Central memory CD8-positive, alpha-beta T cell (primary cell): Measurements from ENCODE around the gene SELP.

Experiments used
- ATAC-seq: fragments of 150-1000 bp; cut with Tn5 transposase; replicated peaks from 2 replicates; pipeline ENCODE4 v1.10.0; 2022; ENCODE audit warnings: mild to moderate bottlenecking, moderate FRiP score, moderate number of reproducible peaks; ENCODE audit not compliant: poor library complexity, severe bottlenecking; ENCODE audit errors: extremely low read depth
- DNase-seq, 2 donors: peaks; one replicate each; pipeline ENCODE4 v3.0.0; 2021; ENCODE audit warnings: low spot score in 2 of 2
- H3K27ac Mint-ChIP-seq: one replicate; pipeline ENCODE4 v1.8.0; 2022; ENCODE audit warnings: low read depth, mild to moderate bottlenecking, moderate library complexity, mixed read lengths
- H3K27me3 Mint-ChIP-seq: one replicate; pipeline ENCODE4 v1.8.0; 2022; ENCODE audit warnings: mixed read lengths
- H3K36me3 Mint-ChIP-seq: one replicate; pipeline ENCODE4 v1.8.0; 2022; ENCODE audit warnings: mild to moderate bottlenecking, moderate library complexity, mixed read lengths; ENCODE audit not compliant: insufficient read depth
- H3K4me1 Mint-ChIP-seq: one replicate; pipeline ENCODE4 v1.8.0; 2022; ENCODE audit warnings: mixed read lengths
- H3K4me3 Mint-ChIP-seq: one replicate; pipeline ENCODE4 v1.8.0; 2022; ENCODE audit warnings: mild to moderate bottlenecking, moderate library complexity, mixed read lengths
- H3K9me3 Mint-ChIP-seq: one replicate; pipeline ENCODE4 v1.8.0; 2022; ENCODE audit warnings: mixed read lengths

The SELP gene

GRCh38 chr1:169586067-169586394 is 43.9 kb downstream of the SELP start:
- Mint-ChIP-seq H3K9me3 (no peaks in the 10 kb centered on the region), H3K27ac (peak overlapping the region; percentile 46), H3K4me1 (peaks cover 8% of the 10 kb centered on the region), H3K36me3 (no peaks in the 10 kb centered on the region), H3K27me3 (peaks cover 46% of the 10 kb centered on the region), H3K4me3 (peak overlapping the region; percentile 70)
- DNase-seq (no peak), ATAC-seq (peak; percentile 43)

GRCh38 chr1:169585181-169585580 is 44.7 kb downstream of the SELP start:
- no peak for DNase-seq

GRCh38 chr1:169584483-169585144 is 45.3 kb downstream of the SELP start:
- H3K4me1 Mint-ChIP-seq: peaks cover 8% of the 10 kb centered on the region
- no peak overlapping the region for H3K4me3 Mint-ChIP-seq
- H3K27ac Mint-ChIP-seq: no peak overlapping the region
- ATAC-seq (no peak), DNase-seq (no peak)
- H3K9me3 Mint-ChIP-seq: no peaks in the 10 kb centered on the region
- H3K36me3 Mint-ChIP-seq: no peaks in the 10 kb centered on the region
- peaks cover 46% of the 10 kb centered on the region for H3K27me3 Mint-ChIP-seq

More at GRCh38 chr1:169585181-169585580, 44.7 kb downstream of the SELP start:
- peaks cover 8% of the 10 kb centered on the region for H3K4me1 Mint-ChIP-seq
- H3K27me3 Mint-ChIP-seq: peaks cover 46% of the 10 kb centered on the region
- no peak for ATAC-seq
- H3K4me3 Mint-ChIP-seq: no peak overlapping the region
- H3K36me3 Mint-ChIP-seq: no peaks in the 10 kb centered on the region
- H3K27ac Mint-ChIP-seq: no peak overlapping the region
- H3K9me3 Mint-ChIP-seq: no peaks in the 10 kb centered on the region

DNA sequence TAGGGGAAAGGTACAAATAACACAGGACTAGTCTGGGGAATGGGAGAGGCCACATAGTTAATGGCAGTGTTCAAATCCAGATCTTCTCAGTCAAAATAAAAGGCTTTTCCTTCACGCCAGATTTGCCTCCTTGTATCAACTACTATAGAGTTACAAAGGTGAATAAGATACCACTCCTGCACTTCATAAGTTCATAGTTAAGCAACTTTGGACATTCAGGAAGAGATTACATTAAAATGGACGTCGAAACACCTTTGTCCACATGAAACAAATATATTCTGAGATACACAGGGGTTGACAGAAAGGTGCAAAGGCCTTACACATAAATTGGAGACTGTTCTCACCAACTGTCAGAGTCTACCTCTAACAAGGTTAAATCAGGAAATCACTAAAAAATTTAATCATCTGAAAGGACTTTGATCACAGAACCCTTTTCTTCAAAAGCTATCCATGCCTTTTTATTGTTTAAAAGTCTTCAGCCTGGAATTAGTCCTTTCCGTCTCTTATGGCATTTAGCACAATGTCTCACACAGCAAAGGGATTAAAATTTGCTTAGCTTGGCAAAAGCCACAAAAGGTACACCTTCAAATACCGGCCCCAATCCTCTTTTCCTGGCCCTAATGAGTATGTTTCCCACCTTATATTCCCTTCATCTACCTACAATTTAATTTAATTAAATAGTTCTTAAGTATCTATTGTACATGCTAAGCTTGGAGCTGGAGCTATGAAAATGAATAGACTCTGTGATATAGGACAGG is 51.8 kb downstream of the SELP start:
- H3K4me1 Mint-ChIP-seq: no peaks in the 10 kb centered on the region
- H3K27ac Mint-ChIP-seq: no peak overlapping the region
- H3K27me3 Mint-ChIP-seq: peaks cover 17% of the 10 kb centered on the region
- H3K9me3 Mint-ChIP-seq: no peaks in the 10 kb centered on the region
- no peak overlapping the region for H3K4me3 Mint-ChIP-seq
- ATAC-seq (no peak), DNase-seq (no peak)
- H3K36me3 Mint-ChIP-seq: no peaks in the 10 kb centered on the region

DNA sequence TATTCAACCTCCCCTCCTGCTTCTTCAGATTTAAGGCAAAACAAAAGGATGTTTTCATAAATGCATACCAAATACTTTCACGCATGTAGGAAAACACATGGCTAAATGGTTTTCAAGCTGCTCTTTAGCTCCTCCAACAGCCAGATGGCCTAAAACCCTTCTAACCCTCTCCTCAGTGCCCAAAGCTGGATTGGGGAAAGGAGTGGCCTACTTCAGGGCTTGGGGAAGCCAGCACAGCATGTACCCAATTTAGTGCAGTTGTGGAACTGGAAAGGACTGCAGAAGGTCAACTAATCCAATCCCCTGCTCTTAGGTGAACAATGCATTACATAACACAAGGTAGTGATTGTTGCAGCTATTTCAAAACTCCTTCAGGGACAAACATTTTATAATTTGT is 53.0 kb downstream of the SELP start:
- no peak overlapping the region for H3K4me3 Mint-ChIP-seq
- H3K9me3 Mint-ChIP-seq: no peaks in the 10 kb centered on the region
- no peak for ATAC-seq

DNA sequence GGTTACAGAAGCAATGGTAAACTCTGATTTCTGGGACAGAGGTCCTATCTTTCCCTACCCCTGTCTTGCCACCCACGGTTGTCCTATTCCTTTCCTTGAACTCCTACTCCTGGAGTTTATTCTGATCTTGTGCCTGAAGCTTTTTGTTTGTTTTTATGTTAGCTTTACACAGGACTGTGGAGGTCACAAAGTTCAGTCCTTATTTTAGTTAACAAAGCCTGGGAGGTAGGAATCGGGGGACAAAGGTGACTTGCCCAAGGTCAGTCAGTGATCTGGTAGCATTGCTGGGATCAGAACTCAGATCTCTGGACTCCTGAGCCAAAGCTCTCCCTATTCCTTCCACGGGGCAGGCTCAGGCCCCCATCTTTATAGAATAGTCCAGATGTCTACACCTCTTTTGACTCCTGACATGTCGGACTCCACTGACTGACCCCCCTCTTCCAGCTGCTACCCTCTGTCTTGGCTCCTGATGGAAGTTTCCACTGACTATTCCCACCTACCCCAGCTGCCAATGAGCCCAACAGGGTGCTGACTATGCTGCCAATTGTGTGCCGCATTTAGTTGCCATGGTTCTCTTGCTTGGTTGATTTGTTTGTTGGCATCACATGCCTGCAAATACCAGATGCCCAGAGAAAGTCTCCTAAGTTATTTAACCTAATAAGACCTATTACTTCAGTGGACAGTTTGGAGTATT is 53.5 kb downstream of the SELP start:
- DNase-seq (no peak), ATAC-seq (no peak)
- H3K4me1 Mint-ChIP-seq: no peaks in the 10 kb centered on the region
- H3K4me3 Mint-ChIP-seq: no peak overlapping the region
- H3K9me3 Mint-ChIP-seq: no peaks in the 10 kb centered on the region
- H3K27me3 Mint-ChIP-seq: peaks cover 11% of the 10 kb centered on the region
- no peak overlapping the region for H3K27ac Mint-ChIP-seq
- H3K36me3 Mint-ChIP-seq: peaks cover 1% of the 10 kb centered on the region

More for the DNA sequence above, 53.0 kb downstream of the SELP start:
- H3K27me3 Mint-ChIP-seq: peaks cover 11% of the 10 kb centered on the region
- H3K4me1 Mint-ChIP-seq: no peaks in the 10 kb centered on the region
- no peak overlapping the region for H3K27ac Mint-ChIP-seq
- DNase-seq: no peak
- H3K36me3 Mint-ChIP-seq: no peaks in the 10 kb centered on the region

DNA sequence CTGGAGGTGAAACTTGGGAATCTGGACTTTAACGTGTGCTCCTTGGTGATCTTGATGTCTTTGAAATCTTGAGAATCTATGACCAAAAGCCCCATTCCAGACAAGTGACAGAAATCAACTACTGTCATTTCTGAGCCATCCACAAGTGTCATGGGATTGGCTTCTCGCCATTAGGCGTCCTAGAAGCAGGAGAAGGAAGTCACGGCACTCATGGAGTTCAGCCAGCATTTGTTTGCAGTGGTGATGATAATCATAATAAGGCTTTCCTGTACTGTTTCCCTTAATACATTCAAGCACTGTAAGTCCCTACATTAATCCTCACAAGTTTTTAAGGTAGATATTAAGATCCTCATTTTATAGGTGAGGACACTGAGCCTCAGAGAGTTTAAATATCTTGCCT is 55.6 kb downstream of the SELP start:
- peaks cover 2% of the 10 kb centered on the region for H3K36me3 Mint-ChIP-seq

GRCh38 chr1:169572187-169572586 is 57.7 kb downstream of the SELP start:
- H3K9me3 Mint-ChIP-seq: no peaks in the 10 kb centered on the region
- peaks cover 2% of the 10 kb centered on the region for H3K36me3 Mint-ChIP-seq
- H3K4me1 Mint-ChIP-seq: no peaks in the 10 kb centered on the region
- DNase-seq (no peak), ATAC-seq (no peak)
- peaks cover 11% of the 10 kb centered on the region for H3K27me3 Mint-ChIP-seq
- no peak overlapping the region for H3K4me3 Mint-ChIP-seq
- peak overlapping the region; percentile 1 for H3K27ac Mint-ChIP-seq

More for the DNA sequence above, 55.6 kb downstream of the SELP start:
- no peak overlapping the region for H3K4me3 Mint-ChIP-seq
- H3K9me3 Mint-ChIP-seq: no peaks in the 10 kb centered on the region
- DNase-seq (no peak), ATAC-seq (no peak)
- H3K27ac Mint-ChIP-seq: no peak overlapping the region
- H3K27me3 Mint-ChIP-seq: peaks cover 11% of the 10 kb centered on the region
- no peaks in the 10 kb centered on the region for H3K4me1 Mint-ChIP-seq

- H3K27ac Mint-ChIP-seq: peak overlapping the region; percentile 1
- H3K9me3 Mint-ChIP-seq: no peaks in the 10 kb centered on the region
- H3K4me3 Mint-ChIP-seq: no peak overlapping the region
- ATAC-seq (peak; percentile 43), DNase-seq (no peak)
- no peaks in the 10 kb centered on the region for H3K4me1 Mint-ChIP-seq
- H3K36me3 Mint-ChIP-seq: peaks cover 2% of the 10 kb centered on the region
- H3K27me3 Mint-ChIP-seq: peaks cover 11% of the 10 kb centered on the region
These were observed 58.5 kb downstream of the SELP start for GRCh38 chr1:169571450-169571849.

- Mint-ChIP-seq H3K36me3 (peaks cover 2% of the 10 kb centered on the region), H3K4me3 (no peak overlapping the region), H3K27me3 (peaks cover 6% of the 10 kb centered on the region), H3K4me1 (no peaks in the 10 kb centered on the region), H3K9me3 (no peaks in the 10 kb centered on the region), H3K27ac (no peak overlapping the region)
- ATAC-seq: no peak
- DNase-seq: no peak
These were observed 59.8 kb downstream of the SELP start for GRCh38 chr1:169570172-169570574.

DNA sequence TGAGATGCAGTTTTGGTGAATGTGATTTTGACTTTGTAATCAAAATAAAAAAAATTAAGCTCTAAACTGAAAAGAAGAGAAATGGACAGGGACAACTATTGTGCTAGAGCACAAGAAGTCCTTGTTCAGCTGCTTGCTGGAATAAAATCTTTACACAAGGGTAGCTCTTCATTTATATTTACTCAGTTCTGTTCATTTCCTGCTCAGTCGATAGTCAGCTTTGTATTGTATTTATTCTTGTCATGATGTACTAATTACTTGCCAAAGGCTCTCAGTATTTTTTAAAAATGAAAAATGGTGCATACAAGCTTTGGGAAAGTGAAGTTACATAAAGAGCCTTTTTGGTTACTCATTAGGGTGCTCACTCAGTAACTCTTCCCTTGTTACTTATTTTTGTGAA is 61.4 kb downstream of the SELP start:
- Mint-ChIP-seq H3K4me3 (no peak overlapping the region), H3K36me3 (peaks cover 4% of the 10 kb centered on the region), H3K27ac (no peak overlapping the region), H3K27me3 (peaks cover 19% of the 10 kb centered on the region), H3K4me1 (no peaks in the 10 kb centered on the region), H3K9me3 (no peaks in the 10 kb centered on the region)
- DNase-seq: no peak
- no peak for ATAC-seq

DNA sequence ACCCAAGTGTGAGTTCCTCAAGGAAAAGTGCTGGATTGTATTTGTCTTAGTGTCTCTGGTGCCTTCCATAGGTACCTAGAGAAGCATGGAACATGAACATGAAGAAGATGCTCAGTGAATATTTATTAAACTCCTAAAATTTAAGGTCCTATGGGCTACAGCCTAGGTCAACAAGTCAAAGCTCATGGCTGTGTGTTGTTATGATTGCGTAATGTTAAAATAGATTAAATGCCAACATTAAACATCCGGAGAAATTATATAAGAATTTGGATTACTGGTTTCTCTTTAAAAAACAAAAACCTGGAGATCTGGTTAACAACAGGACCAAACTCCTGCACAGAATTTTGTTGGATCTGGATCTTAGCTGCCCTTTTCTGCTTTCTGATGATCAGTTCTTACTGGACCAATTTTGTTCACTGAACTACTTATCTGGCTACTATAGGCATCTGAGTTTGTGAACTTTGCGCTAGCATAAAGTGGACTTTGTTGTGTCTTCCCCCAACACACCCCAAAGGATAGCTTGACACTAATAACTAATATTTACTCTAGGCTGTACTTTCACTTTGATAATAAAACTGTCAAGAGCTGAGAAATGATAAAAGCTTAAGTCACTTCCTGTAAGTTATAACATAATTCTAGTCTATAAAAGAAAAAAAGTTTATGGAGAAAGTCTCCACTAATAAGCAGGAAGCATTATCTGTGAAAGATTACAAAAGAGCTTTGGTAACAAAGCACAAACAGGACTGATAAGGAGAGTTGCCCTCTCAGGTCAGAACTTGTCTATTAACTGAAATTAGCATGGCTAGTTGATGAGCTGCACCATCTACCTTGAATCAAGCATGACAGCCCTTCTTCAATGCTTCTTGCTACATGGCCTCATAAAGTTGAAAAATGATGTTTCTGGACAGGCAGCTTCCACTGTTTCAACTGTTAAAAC is 64.3 kb downstream of the SELP start:
- Mint-ChIP-seq H3K27ac (no peak overlapping the region), H3K4me1 (no peaks in the 10 kb centered on the region), H3K4me3 (no peak overlapping the region), H3K36me3 (peaks cover 4% of the 10 kb centered on the region), H3K9me3 (no peaks in the 10 kb centered on the region), H3K27me3 (peaks cover 19% of the 10 kb centered on the region)
- ATAC-seq: no peak
- DNase-seq: no peak
